Upper lobe of right lung (tissue), 1 donor: ENCODE data around the gene FGGY. TPM values are rescaled to one million over a fixed set of nuclear protein-coding genes. Genes with fewer than 3 reads are reported as not detected.

ENCODE experiments used
- ATAC-seq: fragments of 200-7000 bp; cut with Tn5 transposase; one replicate; pipeline ENCODE4 v1.9.1; 2020; ENCODE audit warnings: mild to moderate bottlenecking, moderate library complexity
- DNase-seq: peaks from one replicate; pipeline ENCODE4 v3.0.0-alpha.2; 2020
- H3K27ac ChIP-seq: fragments of 200-600 bp; one replicate; pipeline ENCODE4 v1.8.0; 2022
- H3K27me3 ChIP-seq: fragments of 200-600 bp; one replicate; pipeline ENCODE4 v1.8.0; 2022; ENCODE audit warnings: mild to moderate bottlenecking
- H3K36me3 ChIP-seq: fragments of 200-600 bp; one replicate; pipeline ENCODE4 v1.8.0; 2022
- H3K4me1 ChIP-seq: fragments of 200-600 bp; one replicate; pipeline ENCODE4 v1.8.0; 2022
- H3K4me3 ChIP-seq: fragments of 200-600 bp; one replicate; pipeline ENCODE4 v1.8.0; 2022; ENCODE audit warnings: mild to moderate bottlenecking
- H3K9me3 ChIP-seq: fragments of 200-600 bp; one replicate; pipeline ENCODE4 v1.8.0; 2022
- CTCF ChIP-seq: fragments of 200-600 bp; IDR thresholded peaks from one replicate; pipeline ENCODE4 v1.8.0; 2022; ENCODE audit warnings: antibody characterized with exemption
- intact Hi-C: fragments of 100-400 bp; cut with DNase I; formaldehyde crosslinking; loops from one replicate; pipeline ENCODE4 v1.11.0; 2022
- total RNA-seq: library from RNA; stranded (reverse); fragmentation: NEBNext Ultra II Directional; extraction: Animal tissue kit (Norgen Biotek cat#: 25700); gene quantifications from one replicate; pipeline ENCODE4 v1.2.1, GENCODE V29; 2021
- donor health status: DM: no; HTN: yes; CAD: no; lungs with severe emphysema.

Gene FGGY
- total RNA-seq, 1 donor from 2014 or later, result 39.2 TPM

- TF ChIP-seq CTCF, result no peak
- Histone ChIP-seq H3K4me3 (no peak overlapping the region), H3K27me3 (no peaks in the 10 kb centered on the region), H3K36me3 (no peaks in the 10 kb centered on the region), H3K27ac (peak overlapping the region; percentile 62), H3K4me1 (peaks cover 17% of the 10 kb centered on the region), H3K9me3 (no peaks in the 10 kb centered on the region)
- intact Hi-C loops, result no loop called here
- ATAC-seq (peak; percentile 74), DNase-seq (no peak)
Measured at GRCh38 chr1:59393211-59394180, 96.6 kb downstream of the FGGY start.

- ATAC-seq (no peak), DNase-seq (no peak)
- Histone ChIP-seq H3K4me3 (no peak overlapping the region), H3K36me3 (no peaks in the 10 kb centered on the region), H3K27ac (no peak overlapping the region), H3K4me1 (peaks cover 17% of the 10 kb centered on the region), H3K9me3 (no peaks in the 10 kb centered on the region), H3K27me3 (no peaks in the 10 kb centered on the region)
- intact Hi-C loops, result no loop called here
- TF ChIP-seq CTCF, result no peak
Measured at GRCh38 chr1:59394706-59395425, 98.0 kb downstream of the FGGY start.

- H3K27ac ChIP-seq, result no peak overlapping the region
- no peaks in the 10 kb centered on the region for H3K36me3 ChIP-seq
- H3K9me3 ChIP-seq, result no peaks in the 10 kb centered on the region
- no peak overlapping the region for H3K4me3 ChIP-seq
- ATAC-seq (no peak), DNase-seq (no peak)
- intact Hi-C loops, result no loop called here
- H3K4me1 ChIP-seq, result peaks cover 17% of the 10 kb centered on the region
- TF ChIP-seq CTCF, result no peak
- H3K27me3 ChIP-seq, result no peaks in the 10 kb centered on the region
Measured at GRCh38 chr1:59396387-59396786, 99.5 kb downstream of the FGGY start.

- DNase-seq (no peak), ATAC-seq (no peak)
- no peak for TF ChIP-seq CTCF
- no peaks in the 10 kb centered on the region for H3K9me3 ChIP-seq
- intact Hi-C loops, result no loop called here
- no peak overlapping the region for H3K4me3 ChIP-seq
- peaks cover 17% of the 10 kb centered on the region for H3K4me1 ChIP-seq
- no peak overlapping the region for H3K27ac ChIP-seq
- H3K36me3 ChIP-seq, result no peaks in the 10 kb centered on the region
- no peaks in the 10 kb centered on the region for H3K27me3 ChIP-seq
Measured at GRCh38 chr1:59397139-59397858, 100.4 kb downstream of the FGGY start.

GRCh38 chr1:59399642-59400041 is 102.7 kb downstream of the FGGY start:
- no peaks in the 10 kb centered on the region for H3K27me3 ChIP-seq
- ATAC-seq (no peak), DNase-seq (no peak)
- no peak overlapping the region for H3K27ac ChIP-seq
- intact Hi-C loops, result no loop called here
- TF ChIP-seq CTCF, result no peak
- no peaks in the 10 kb centered on the region for H3K9me3 ChIP-seq
- H3K36me3 ChIP-seq, result no peaks in the 10 kb centered on the region
- H3K4me3 ChIP-seq, result no peak overlapping the region
- H3K4me1 ChIP-seq, result no peaks in the 10 kb centered on the region
